ENCODE data around the gene TBC1D22B. TPM values are rescaled to one million over a fixed set of nuclear protein-coding genes. Genes with fewer than 3 reads are reported as not detected.

The TBC1D22B gene
- total RNA-seq, 1 donor from 2014 or later, result 16.5 TPM

DNA sequence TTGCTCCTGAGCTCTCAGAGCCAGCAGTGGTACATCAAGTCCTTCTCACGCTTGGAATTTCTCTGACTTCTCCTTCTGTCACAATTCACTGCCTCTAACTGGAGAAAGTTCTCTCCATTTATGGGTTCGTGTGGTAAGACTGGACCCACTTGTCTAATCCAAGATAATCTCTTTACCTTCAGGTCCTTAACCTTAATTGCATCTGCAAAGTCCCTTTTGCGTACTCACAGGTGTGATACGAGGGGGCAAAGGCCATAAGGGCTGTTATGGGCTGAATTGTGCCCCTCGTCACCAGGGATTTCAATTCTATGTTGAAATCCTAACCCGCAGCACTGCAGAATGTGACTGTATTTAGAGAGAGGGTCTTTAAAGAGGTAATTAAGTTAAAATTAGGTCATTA is 27.5 kb upstream of the TBC1D22B start:
- Mint-ChIP-seq H3K27me3 (ENCODE audit: insufficient read depth, low read depth) (peaks cover 6% of the 10 kb centered on the region), H3K4me1 (no peaks in the 10 kb centered on the region), H3K4me3 (no peak overlapping the region), H3K27ac (no peak overlapping the region), H3K9me3 (no peaks in the 10 kb centered on the region), H3K36me3 (no peaks in the 10 kb centered on the region)
- Histone ChIP-seq H4K20me1 (ENCODE audit: low read depth) (no peaks in the 10 kb centered on the region), H3K27ac (peak overlapping the region; percentile 31), H3K79me2 (ENCODE audit: low read depth) (no peaks in the 10 kb centered on the region), H3K4me3 (no peak overlapping the region), H3K4me2 (no peak overlapping the region), H3K27me3 (no peaks in the 10 kb centered on the region), H3K9me3 (ENCODE audit: low read depth) (no peaks in the 10 kb centered on the region), H3F3A (ENCODE audit: low read depth) (no peaks in the 10 kb centered on the region), H3K9ac (no peak overlapping the region), H2AFZ (replicated peaks) (peak overlapping the region; percentile 31), H3K36me3 (no peaks in the 10 kb centered on the region), H3K4me1 (no peaks in the 10 kb centered on the region)
- no peak for DNase-seq (ENCODE audit: low spot score)
- no peak for TF ChIP-seq EZH2 (IDR thresholded peaks at IDR 0.05)
- TF ChIP-seq EZH2phosphoT487 (IDR thresholded peaks at IDR 0.05), result no peak
- no peak for TF ChIP-seq CTCF (IDR thresholded peaks at IDR 0.05)

DNA sequence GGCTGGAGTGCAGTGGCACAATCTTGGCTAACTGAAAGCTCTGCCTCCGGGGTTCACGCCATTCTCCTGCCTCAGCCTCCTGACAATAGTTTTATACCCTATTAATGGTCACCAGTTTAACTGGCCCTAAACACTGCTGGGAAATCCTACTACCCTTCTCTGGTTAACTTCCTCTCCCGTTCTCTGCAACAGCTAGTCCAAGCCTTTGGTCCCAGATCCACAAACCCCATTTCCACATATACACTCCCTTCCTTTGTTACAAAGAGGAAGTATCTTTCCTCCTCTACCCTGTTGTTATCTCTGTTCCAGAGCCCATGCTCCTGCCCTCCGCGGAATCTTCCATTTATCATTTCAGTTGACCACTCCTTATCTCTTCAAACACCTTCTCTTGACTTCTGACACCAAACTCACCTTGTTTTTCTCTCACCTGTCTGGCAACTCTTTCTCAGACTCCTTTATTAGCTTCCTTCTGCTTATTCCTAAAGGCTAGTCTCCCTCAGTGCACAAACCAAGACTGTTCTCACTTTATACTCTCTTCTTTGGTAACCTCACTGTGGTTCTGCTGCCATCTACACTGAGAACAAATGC is 25.0 kb upstream of the TBC1D22B start:
- Histone ChIP-seq H3K79me2 (ENCODE audit: low read depth) (no peaks in the 10 kb centered on the region), H3K9ac (no peak overlapping the region), H3K9me3 (ENCODE audit: low read depth) (no peaks in the 10 kb centered on the region), H3K4me2 (no peak overlapping the region), H3F3A (ENCODE audit: low read depth) (no peaks in the 10 kb centered on the region), H3K4me1 (no peaks in the 10 kb centered on the region), H3K27me3 (no peaks in the 10 kb centered on the region), H2AFZ (replicated peaks) (no peak overlapping the region), H3K36me3 (no peaks in the 10 kb centered on the region), H4K20me1 (ENCODE audit: low read depth) (no peaks in the 10 kb centered on the region), H3K4me3 (no peak overlapping the region), H3K27ac (no peak overlapping the region)
- Mint-ChIP-seq H3K4me3 (no peak overlapping the region), H3K9me3 (peaks cover 2% of the 10 kb centered on the region), H3K27me3 (ENCODE audit: insufficient read depth, low read depth) (peaks cover 2% of the 10 kb centered on the region), H3K36me3 (no peaks in the 10 kb centered on the region), H3K4me1 (peaks cover 9% of the 10 kb centered on the region), H3K27ac (no peak overlapping the region)
- TF ChIP-seq CTCF (IDR thresholded peaks at IDR 0.05), result no peak
- no peak for TF ChIP-seq EZH2 (IDR thresholded peaks at IDR 0.05)
- TF ChIP-seq EZH2phosphoT487 (IDR thresholded peaks at IDR 0.05), result no peak
- no peak for DNase-seq (ENCODE audit: low spot score)

DNA sequence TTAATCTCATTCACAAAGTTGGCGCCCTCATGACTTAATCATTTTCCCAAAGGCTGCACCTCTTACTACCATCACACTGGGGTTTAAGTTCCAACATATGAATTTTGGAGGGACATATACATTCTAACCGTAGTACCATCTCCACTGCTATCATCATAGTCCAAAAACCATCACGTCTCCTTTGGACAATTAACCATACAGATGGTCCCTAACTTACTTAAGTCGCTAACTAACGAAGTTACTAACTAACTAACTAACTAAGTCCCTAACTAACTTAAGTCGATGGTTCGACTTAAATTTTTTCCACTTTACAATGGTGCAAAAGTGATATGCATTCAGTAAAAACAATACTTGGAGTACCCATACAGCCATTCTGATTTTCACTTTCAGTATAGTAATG is 24.0 kb upstream of the TBC1D22B start:
- Mint-ChIP-seq H3K9me3 (peaks cover 2% of the 10 kb centered on the region), H3K36me3 (no peaks in the 10 kb centered on the region), H3K27ac (no peak overlapping the region), H3K27me3 (ENCODE audit: insufficient read depth, low read depth) (peaks cover 2% of the 10 kb centered on the region), H3K4me1 (peaks cover 11% of the 10 kb centered on the region), H3K4me3 (no peak overlapping the region)
- no peaks in the 10 kb centered on the region for H3K79me2 ChIP-seq (ENCODE audit: low read depth)
- no peak overlapping the region for H3K4me3 ChIP-seq
- H4K20me1 ChIP-seq (ENCODE audit: low read depth), result no peaks in the 10 kb centered on the region
- H3K27ac ChIP-seq, result no peak overlapping the region
- DNase-seq (ENCODE audit: low spot score), result no peak
- no peaks in the 10 kb centered on the region for H3F3A ChIP-seq (ENCODE audit: low read depth)
- H3K27me3 ChIP-seq, result no peaks in the 10 kb centered on the region
- no peaks in the 10 kb centered on the region for H3K4me1 ChIP-seq
- H3K9me3 ChIP-seq (ENCODE audit: low read depth), result no peaks in the 10 kb centered on the region
- no peak overlapping the region for H2AFZ ChIP-seq (replicated peaks)
- no peaks in the 10 kb centered on the region for H3K36me3 ChIP-seq
- TF ChIP-seq EZH2 (IDR thresholded peaks at IDR 0.05) (no peak), CTCF (IDR thresholded peaks at IDR 0.05) (no peak), EZH2phosphoT487 (IDR thresholded peaks at IDR 0.05) (no peak)
- H3K9ac ChIP-seq, result no peak overlapping the region
- H3K4me2 ChIP-seq, result no peak overlapping the region
